Lower leg skin (tissue), 3 donors: ENCODE measurements around the gene SNX9.

Experiments
- POLR2A ChIP-seq, 2 donors: fragments of 450-650 bp; IDR thresholded peaks; one replicate each; pipeline ENCODE4 v1.6.1; 2016 to 2017; ENCODE audit warnings: antibody characterized with exemption in 2 of 2, mild to moderate bottlenecking in 1 of 2, moderate library complexity in 1 of 2
- TF ChIP-seq, protein P1 (sequence below), 3 donors: fragments of 450-650 bp; IDR thresholded peaks; one replicate each; pipeline ENCODE4 v1.5.1; 2016; ENCODE audit warnings: antibody characterized with exemption in 3 of 3, mild to moderate bottlenecking in 3 of 3, moderate library complexity in 2 of 3

DNA sequence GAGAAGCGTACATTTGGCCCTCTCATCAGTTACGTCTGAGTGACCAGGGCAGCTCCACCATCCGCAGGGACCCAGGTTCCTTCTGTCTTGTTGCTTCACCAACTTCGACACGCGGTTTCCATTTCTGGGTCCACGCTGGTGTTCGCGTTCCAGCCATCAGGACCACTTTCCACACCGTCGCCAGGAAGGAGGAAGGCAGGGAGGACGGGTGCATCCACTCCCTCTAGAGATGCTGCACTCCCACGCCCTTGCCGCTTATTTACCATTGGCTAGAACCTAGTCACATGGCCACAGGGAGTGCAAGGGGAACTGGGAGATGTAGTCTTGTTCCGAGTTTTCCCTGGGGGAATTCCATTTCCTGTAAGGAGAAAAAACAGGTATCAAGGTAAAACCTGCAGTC is 33.2 kb upstream of the SNX9 start:
- no peak for TF ChIP-seq POLR2A (IDR thresholded peaks at IDR 0.05)
- TF ChIP-seq, protein P1, sequence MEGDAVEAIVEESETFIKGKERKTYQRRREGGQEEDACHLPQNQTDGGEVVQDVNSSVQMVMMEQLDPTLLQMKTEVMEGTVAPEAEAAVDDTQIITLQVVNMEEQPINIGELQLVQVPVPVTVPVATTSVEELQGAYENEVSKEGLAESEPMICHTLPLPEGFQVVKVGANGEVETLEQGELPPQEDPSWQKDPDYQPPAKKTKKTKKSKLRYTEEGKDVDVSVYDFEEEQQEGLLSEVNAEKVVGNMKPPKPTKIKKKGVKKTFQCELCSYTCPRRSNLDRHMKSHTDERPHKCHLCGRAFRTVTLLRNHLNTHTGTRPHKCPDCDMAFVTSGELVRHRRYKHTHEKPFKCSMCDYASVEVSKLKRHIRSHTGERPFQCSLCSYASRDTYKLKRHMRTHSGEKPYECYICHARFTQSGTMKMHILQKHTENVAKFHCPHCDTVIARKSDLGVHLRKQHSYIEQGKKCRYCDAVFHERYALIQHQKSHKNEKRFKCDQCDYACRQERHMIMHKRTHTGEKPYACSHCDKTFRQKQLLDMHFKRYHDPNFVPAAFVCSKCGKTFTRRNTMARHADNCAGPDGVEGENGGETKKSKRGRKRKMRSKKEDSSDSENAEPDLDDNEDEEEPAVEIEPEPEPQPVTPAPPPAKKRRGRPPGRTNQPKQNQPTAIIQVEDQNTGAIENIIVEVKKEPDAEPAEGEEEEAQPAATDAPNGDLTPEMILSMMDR (IDR thresholded peaks at IDR 0.05), result no peak
